ENCODE measurements around the gene UBB. TPM values are rescaled to one million over a fixed set of nuclear protein-coding genes. Genes with fewer than 3 reads are reported as not detected.

Gene UBB
- total RNA-seq, 1 donor: 1,199 TPM

- Histone ChIP-seq H3K79me2 (ENCODE audit: insufficient read depth, low read length) (no peaks in the 10 kb centered on the region), H3K36me3 (ENCODE audit: insufficient read depth, low read length) (no peaks in the 10 kb centered on the region), H3K27me3 (ENCODE audit: insufficient read depth, low read length) (no peaks in the 10 kb centered on the region), H3K4me1 (ENCODE audit: insufficient read depth, low read length) (no peaks in the 10 kb centered on the region), H3K4me2 (ENCODE audit: insufficient read depth, low read length) (no peak overlapping the region), H4K20me1 (ENCODE audit: insufficient read depth, low read length) (no peaks in the 10 kb centered on the region), H3K4me3 (ENCODE audit: insufficient read depth, low read length) (no peak overlapping the region), H3K9me3 (ENCODE audit: low read depth, low read length) (no peaks in the 10 kb centered on the region), H2AFZ (ENCODE audit: low read length) (no peak overlapping the region), H3K27ac (ENCODE audit: low read depth, low read length) (no peak overlapping the region)
- no peak for TF ChIP-seq CTCF (IDR thresholded peaks at IDR 0.05; ENCODE audit: extremely low read depth, low read depth, low read length)
- DNase-seq (ENCODE audit: insufficient read length, low spot score, missing footprints): no peak
These were observed 19.0 kb upstream of the UBB start for GRCh38 chr17:16361874-16362273.

GRCh38 chr17:16363749-16364536 is 16.9 kb upstream of the UBB start:
- H3K27me3 ChIP-seq (ENCODE audit: insufficient read depth, low read length): no peaks in the 10 kb centered on the region
- no peaks in the 10 kb centered on the region for H3K36me3 ChIP-seq (ENCODE audit: insufficient read depth, low read length)
- H3K4me3 ChIP-seq (ENCODE audit: insufficient read depth, low read length): no peak overlapping the region
- H3K4me1 ChIP-seq (ENCODE audit: insufficient read depth, low read length): no peaks in the 10 kb centered on the region
- DNase-seq (ENCODE audit: insufficient read length, low spot score, missing footprints): peak; percentile 77
- H3K27ac ChIP-seq (ENCODE audit: low read depth, low read length): no peak overlapping the region
- H4K20me1 ChIP-seq (ENCODE audit: insufficient read depth, low read length): no peaks in the 10 kb centered on the region
- no peaks in the 10 kb centered on the region for H3K9me3 ChIP-seq (ENCODE audit: low read depth, low read length)
- H2AFZ ChIP-seq (ENCODE audit: low read length): peak overlapping the region; percentile 28
- no peak overlapping the region for H3K4me2 ChIP-seq (ENCODE audit: insufficient read depth, low read length)
- peak; percentile 99 for TF ChIP-seq CTCF (IDR thresholded peaks at IDR 0.05; ENCODE audit: extremely low read depth, low read depth, low read length)
- no peaks in the 10 kb centered on the region for H3K79me2 ChIP-seq (ENCODE audit: insufficient read depth, low read length)

GRCh38 chr17:16364625-16365024 is 16.3 kb upstream of the UBB start:
- Histone ChIP-seq H3K4me2 (ENCODE audit: insufficient read depth, low read length) (no peak overlapping the region), H3K27me3 (ENCODE audit: insufficient read depth, low read length) (no peaks in the 10 kb centered on the region), H4K20me1 (ENCODE audit: insufficient read depth, low read length) (no peaks in the 10 kb centered on the region), H3K4me1 (ENCODE audit: insufficient read depth, low read length) (no peaks in the 10 kb centered on the region), H3K36me3 (ENCODE audit: insufficient read depth, low read length) (no peaks in the 10 kb centered on the region), H3K79me2 (ENCODE audit: insufficient read depth, low read length) (no peaks in the 10 kb centered on the region), H3K9me3 (ENCODE audit: low read depth, low read length) (no peaks in the 10 kb centered on the region), H3K4me3 (ENCODE audit: insufficient read depth, low read length) (no peak overlapping the region), H3K27ac (ENCODE audit: low read depth, low read length) (no peak overlapping the region), H2AFZ (ENCODE audit: low read length) (no peak overlapping the region)
- no peak for DNase-seq (ENCODE audit: insufficient read length, low spot score, missing footprints)
- TF ChIP-seq CTCF (IDR thresholded peaks at IDR 0.05; ENCODE audit: extremely low read depth, low read depth, low read length): no peak

GRCh38 chr17:16371742-16372141 is 9.1 kb upstream of the UBB start:
- no peaks in the 10 kb centered on the region for H4K20me1 ChIP-seq (ENCODE audit: insufficient read depth, low read length)
- no peak overlapping the region for H3K4me2 ChIP-seq (ENCODE audit: insufficient read depth, low read length)
- no peaks in the 10 kb centered on the region for H3K27me3 ChIP-seq (ENCODE audit: insufficient read depth, low read length)
- H3K79me2 ChIP-seq (ENCODE audit: insufficient read depth, low read length): no peaks in the 10 kb centered on the region
- H3K36me3 ChIP-seq (ENCODE audit: insufficient read depth, low read length): no peaks in the 10 kb centered on the region
- no peak for DNase-seq (ENCODE audit: insufficient read length, low spot score, missing footprints)
- H3K4me3 ChIP-seq (ENCODE audit: insufficient read depth, low read length): no peak overlapping the region
- H3K9me3 ChIP-seq (ENCODE audit: low read depth, low read length): no peaks in the 10 kb centered on the region
- peaks cover 11% of the 10 kb centered on the region for H3K4me1 ChIP-seq (ENCODE audit: insufficient read depth, low read length)
- H3K27ac ChIP-seq (ENCODE audit: low read depth, low read length): no peak overlapping the region
- H2AFZ ChIP-seq (ENCODE audit: low read length): no peak overlapping the region
- no peak for TF ChIP-seq CTCF (IDR thresholded peaks at IDR 0.05; ENCODE audit: extremely low read depth, low read depth, low read length)

All from osteoblast (primary cell).